ENCODE data around the gene FAM50B. TPM values are rescaled to one million over a fixed set of nuclear protein-coding genes. Genes with fewer than 3 reads are reported as not detected.

FAM50B gene
- total and polyA plus RNA-seq, 2 of the 4 experiments (the other 2 are of a cell fraction), result 4.1 to 7.4 TPM

- no peak overlapping the region for H3K27ac ChIP-seq (ENCODE audit: insufficient read depth, low read length)
- no peak overlapping the region for H4K5ac ChIP-seq (ENCODE audit: low read depth, low read length)
- no peak overlapping the region for H3K9ac ChIP-seq (ENCODE audit: low read depth, low read length)
- H2BK15ac ChIP-seq (ENCODE audit: low read depth, low read length), result no peak overlapping the region
- no peaks in the 10 kb centered on the region for H3K9me3 ChIP-seq (ENCODE audit: control insufficient read depth, insufficient read depth, low read length)
- H4K91ac ChIP-seq (ENCODE audit: insufficient read depth, low read depth, low read length), result no peak overlapping the region
- H3K23ac ChIP-seq (ENCODE audit: low read depth, low read length), result no peak overlapping the region
- H2BK120ac ChIP-seq (ENCODE audit: low read depth, low read length), result no peak overlapping the region
- H2AFZ ChIP-seq (replicated peaks; ENCODE audit: low read length, poor library complexity), result no peak overlapping the region
- no peaks in the 10 kb centered on the region for H3K27me3 ChIP-seq (ENCODE audit: control insufficient read depth, insufficient read depth, low read length)
- no peak overlapping the region for H3K14ac ChIP-seq (replicated peaks; ENCODE audit: low read depth, low read length)
- H3K79me1 ChIP-seq (ENCODE audit: low read depth in 1 of 2, low read length in 2 of 2), result peaks cover 0 to 7% of the 10 kb centered on the region in 2 experiments; a peak in 1 of 4 replicates
- H3K4me3 ChIP-seq (ENCODE audit: insufficient read depth, low read depth, low read length), result no peak overlapping the region
- no peak overlapping the region for H3K18ac ChIP-seq (ENCODE audit: low read depth, low read length)
- no peak overlapping the region for H4K8ac ChIP-seq (ENCODE audit: low read depth in 2 of 2, low read length in 2 of 2)
- H2BK20ac ChIP-seq (ENCODE audit: low read depth, low read length), result no peak overlapping the region
- dilution Hi-C loops (cut with HindIII; ENCODE audit: low sequenced_read_pairs, unreplicated experiment) (no loop called here), intact Hi-C loops (cut with micrococcal nuclease) (no loop called here), in situ Hi-C loops (cut with MboI; ENCODE audit: low sequenced_read_pairs) (no loop called here)
- no peak overlapping the region for H3K4me2 ChIP-seq (ENCODE audit: low read depth, low read length)
- 0 out of 2 replicates have a peak, but pooled peaks cover 2% of the 10 kb centered on the region for H3K9me1 ChIP-seq (ENCODE audit: insufficient read depth, low read length)
- H3K4ac ChIP-seq (ENCODE audit: low read depth, low read length), result no peak overlapping the region
- no peaks in the 10 kb centered on the region for H4K20me1 ChIP-seq (ENCODE audit: insufficient read depth, low read length)
- H3K36me3 ChIP-seq (ENCODE audit: control insufficient read depth, insufficient read depth, low read length), result no peaks in the 10 kb centered on the region
- no peak overlapping the region for H2AK9ac ChIP-seq (replicated peaks; ENCODE audit: low read depth, low read length, poor library complexity)
- CTCF ChIA-PET, result no interaction called here
- POLR2A ChIA-PET (ENCODE audit: unreplicated experiment), result no interaction called here
- WGBS, 2 experiments (ENCODE audit: extremely low coverage in 2 of 2, insufficient read length in 1 of 2), result 98% methylated on average over 21 of the region's 33 CpGs; no CpG with 5 or more reads in 1 of the 2 experiments
- no peak for TF ChIP-seq RCOR1 (IDR thresholded peaks at IDR 0.05; ENCODE audit: insufficient replicate concordance, low read length)
- H3K56ac ChIP-seq (ENCODE audit: extremely low read depth, insufficient read depth, low read length), result no peak overlapping the region
- H2BK5ac ChIP-seq (ENCODE audit: low read depth, low read length, poor library complexity, severe bottlenecking), result no peak overlapping the region
- no TSS peak for BruUV-seq (replicated peaks)
- H2AK5ac ChIP-seq (ENCODE audit: low read depth, low read length), result peak overlapping the region; percentile 44; the same call in 1 of the 2 replicates
- DNase-seq, result no peak
- ATAC-seq (ENCODE audit: low read depth), result no peak
- H3K4me1 ChIP-seq (ENCODE audit: control insufficient read depth, insufficient read depth, low read length), result peaks cover 6% of the 10 kb centered on the region; the same call in 1 of the 2 replicates
Observed at GRCh38 chr6:3850451-3851203, 1.5 kb downstream of the FAM50B start.

All from IMR-90 (cell line).